Epithelial cell of esophagus (primary cell): Measurements from ENCODE around the gene NFKB2.

Experiments
- DNase-seq: peaks from one replicate; pipeline ENCODE4 v3.0.0; 2010; ENCODE audit warnings: low read depth
- H3K4me3 ChIP-seq: 2 replicates; pipeline ENCODE4 v1.5.1; 2011; ENCODE audit warnings: mild to moderate bottlenecking, low read length, control low read depth
- TF ChIP-seq, protein P1 (sequence below): IDR thresholded peaks from 2 replicates; pipeline ENCODE4 v1.5.1; 2011; ENCODE audit warnings: low read depth, mild to moderate bottlenecking, low read length, control low read depth, inconsistent platforms; ENCODE audit not compliant: insufficient read depth; ENCODE audit errors: missing control alignments

The NFKB2 gene

DNA sequence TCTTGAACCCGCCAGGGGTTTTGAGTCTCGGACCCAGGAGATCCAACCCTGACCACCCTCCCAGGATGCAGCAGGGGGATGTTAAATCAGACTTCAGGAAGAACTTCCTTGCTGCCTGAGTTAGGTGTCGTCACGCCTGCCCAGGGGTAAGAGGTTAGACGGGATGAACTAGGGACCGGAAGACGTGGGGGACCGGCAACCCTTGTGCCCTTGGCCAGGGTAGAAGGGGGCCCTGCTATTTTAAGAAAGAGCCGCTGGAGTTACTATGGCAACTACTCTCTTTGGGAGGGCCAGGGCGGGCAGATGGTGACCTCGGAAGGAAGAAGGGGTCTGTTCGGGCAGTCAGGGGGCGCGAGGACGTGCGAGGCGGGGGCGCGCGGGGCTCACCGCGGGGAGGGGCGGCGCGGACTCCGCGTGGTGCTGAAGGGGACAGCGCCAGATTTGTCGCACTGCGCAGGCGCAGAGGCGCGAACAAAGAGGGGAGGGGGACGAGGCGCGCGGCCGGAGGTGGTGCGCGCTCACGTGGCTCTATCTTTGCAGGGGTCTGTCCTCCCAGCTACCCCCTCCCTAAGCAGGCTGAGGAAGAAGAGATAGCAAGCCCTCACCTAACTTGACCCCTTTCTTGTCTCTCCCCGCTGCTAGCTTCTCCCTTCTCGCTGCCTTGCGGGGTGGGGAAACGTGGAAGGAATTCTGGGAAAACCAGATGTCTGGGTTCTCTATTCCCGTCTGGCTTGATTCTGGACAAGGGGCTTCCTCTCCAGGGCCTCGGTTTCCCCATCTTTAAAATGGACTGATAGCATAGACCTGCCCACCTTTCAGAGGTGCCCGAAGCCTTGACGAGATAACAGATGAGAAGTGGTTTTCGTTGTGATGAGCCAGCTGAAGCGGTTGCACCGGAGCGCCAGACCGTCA is 24.0 kb downstream of the NFKB2 start:
- TF ChIP-seq, protein P1, sequence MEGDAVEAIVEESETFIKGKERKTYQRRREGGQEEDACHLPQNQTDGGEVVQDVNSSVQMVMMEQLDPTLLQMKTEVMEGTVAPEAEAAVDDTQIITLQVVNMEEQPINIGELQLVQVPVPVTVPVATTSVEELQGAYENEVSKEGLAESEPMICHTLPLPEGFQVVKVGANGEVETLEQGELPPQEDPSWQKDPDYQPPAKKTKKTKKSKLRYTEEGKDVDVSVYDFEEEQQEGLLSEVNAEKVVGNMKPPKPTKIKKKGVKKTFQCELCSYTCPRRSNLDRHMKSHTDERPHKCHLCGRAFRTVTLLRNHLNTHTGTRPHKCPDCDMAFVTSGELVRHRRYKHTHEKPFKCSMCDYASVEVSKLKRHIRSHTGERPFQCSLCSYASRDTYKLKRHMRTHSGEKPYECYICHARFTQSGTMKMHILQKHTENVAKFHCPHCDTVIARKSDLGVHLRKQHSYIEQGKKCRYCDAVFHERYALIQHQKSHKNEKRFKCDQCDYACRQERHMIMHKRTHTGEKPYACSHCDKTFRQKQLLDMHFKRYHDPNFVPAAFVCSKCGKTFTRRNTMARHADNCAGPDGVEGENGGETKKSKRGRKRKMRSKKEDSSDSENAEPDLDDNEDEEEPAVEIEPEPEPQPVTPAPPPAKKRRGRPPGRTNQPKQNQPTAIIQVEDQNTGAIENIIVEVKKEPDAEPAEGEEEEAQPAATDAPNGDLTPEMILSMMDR = no peak
- no peak for DNase-seq
- H3K4me3 ChIP-seq = peak overlapping the region; percentile 89

DNA sequence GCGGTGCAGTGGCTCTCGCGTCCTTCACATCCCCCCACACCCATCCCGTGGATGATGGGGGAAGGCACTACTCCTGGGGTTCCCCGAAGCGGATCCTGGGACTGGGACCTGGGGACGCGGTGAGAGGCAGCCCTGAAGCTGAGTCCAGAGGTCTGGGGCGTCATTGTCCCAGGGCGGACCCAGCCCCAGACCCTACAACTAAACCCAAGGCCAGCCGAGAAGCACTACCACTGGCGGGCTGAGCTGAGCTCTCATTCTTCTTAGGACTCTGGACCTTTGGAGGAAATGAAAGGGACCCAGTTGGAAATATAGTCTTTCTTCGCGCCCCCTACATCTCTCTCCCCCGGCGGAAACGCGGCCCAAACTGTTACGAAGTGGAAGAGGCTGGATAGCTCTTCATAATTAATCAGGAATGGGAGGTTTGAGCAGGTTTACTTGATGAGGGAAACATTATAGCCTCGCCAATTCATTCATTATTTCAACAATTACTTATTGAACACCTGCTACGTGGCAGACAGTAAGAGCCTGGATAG is 24.7 kb downstream of the NFKB2 start:
- TF ChIP-seq, protein P1 = no peak
- peak overlapping the region; percentile 89 for H3K4me3 ChIP-seq

DNA sequence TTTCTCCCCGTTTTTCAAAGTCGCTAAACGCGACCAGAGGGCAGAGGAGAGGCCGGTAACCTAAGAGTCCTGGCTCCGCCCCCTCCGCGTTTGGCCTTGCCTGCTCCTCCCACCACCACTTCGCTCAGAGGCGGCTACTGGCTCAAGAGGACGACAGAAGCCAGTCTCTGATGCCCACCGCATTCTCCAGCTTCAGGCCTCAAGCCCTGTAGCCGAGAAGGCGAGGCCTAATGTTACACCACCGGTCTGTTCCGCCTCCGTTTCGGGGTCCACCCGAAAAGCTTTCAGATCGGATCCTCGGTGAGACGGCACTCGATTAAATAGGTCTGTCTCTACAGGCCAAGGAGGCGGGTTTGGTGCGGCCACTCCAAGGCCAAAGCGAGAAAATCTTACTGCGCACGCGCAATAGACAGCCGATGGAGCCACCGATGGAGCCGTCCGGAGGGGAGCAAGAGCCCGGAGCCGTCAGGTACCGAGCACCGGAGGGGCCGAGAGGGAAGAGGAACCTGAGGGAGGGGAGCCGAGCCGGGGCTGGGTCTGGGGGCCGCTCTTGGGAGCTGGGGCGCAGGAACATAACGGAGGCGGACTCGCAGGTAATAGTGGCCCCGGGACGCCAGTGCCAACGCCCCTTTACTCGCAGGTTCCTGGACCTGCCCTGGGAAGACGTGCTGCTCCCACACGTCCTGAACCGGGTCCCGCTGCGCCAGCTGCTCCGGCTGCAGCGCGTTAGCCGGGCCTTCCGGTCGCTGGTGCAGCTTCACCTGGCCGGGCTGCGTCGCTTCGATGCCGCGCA is 25.4 kb downstream of the NFKB2 start, which contains the start of gene FBXL15:
TSS of gene FBXL15 (plus strand) at position 123 of the 793 bp plus-strand sequence. CDS start at position 417, 294 bp downstream.
- TF ChIP-seq, protein P1 = no peak
- peak; percentile 96 for DNase-seq
- H3K4me3 ChIP-seq = peak within 1 kb of the TSS; percentile 89

More for the DNA sequence above, 24.7 kb downstream of the NFKB2 start:
- no peak for DNase-seq

DNA sequence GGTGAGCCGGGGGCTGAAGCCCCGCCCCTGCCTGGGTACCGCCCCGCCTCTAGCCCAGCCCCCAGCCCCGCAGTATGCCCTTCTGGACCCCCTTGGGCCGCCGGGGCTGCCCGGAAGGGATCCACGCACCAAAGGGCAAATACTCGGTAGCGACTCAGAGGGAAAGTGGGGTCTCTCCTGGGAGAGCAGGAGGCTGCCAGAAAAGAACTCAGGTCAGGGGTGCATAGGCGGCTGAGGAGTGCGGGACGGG is 25.9 kb downstream of the NFKB2 start:
- peak overlapping the region; percentile 89 for H3K4me3 ChIP-seq

DNA sequence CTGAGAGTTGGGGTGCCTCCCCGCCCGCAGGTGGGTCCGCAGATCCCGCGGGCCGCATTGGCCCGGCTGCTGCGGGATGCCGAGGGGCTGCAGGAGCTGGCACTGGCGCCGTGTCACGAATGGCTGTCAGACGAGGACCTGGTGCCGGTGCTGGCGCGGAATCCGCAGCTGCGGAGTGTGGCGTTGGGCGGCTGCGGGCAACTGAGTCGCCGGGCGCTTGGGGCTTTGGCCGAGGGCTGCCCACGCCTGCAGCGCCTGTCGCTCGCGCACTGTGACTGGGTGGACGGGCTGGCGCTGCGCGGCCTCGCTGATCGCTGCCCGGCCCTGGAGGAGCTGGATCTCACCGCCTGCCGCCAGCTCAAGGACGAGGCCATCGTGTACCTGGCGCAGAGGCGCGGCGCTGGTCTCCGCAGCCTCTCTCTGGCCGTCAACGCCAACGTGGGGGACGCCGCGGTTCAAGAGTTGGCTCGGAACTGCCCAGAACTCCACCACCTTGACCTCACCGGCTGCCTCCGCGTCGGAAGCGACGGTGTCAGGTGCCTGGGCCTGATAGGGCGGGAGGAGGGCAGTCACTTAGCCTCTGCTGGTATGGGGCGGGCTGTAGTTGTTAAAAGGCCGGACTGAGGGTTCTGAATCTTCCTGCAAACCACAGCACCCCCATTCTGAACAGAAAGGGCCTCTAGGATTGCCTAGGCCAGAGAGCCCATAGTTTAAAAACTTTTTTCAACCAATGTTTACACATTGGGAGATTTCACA is 26.4 kb downstream of the NFKB2 start:
- H3K4me3 ChIP-seq = peak overlapping the region; percentile 89
- TF ChIP-seq, protein P1 = no peak
- DNase-seq = peak; percentile 49

More for the DNA sequence above, 25.9 kb downstream of the NFKB2 start:
- no peak for DNase-seq
- TF ChIP-seq, protein P1 = no peak

DNA sequence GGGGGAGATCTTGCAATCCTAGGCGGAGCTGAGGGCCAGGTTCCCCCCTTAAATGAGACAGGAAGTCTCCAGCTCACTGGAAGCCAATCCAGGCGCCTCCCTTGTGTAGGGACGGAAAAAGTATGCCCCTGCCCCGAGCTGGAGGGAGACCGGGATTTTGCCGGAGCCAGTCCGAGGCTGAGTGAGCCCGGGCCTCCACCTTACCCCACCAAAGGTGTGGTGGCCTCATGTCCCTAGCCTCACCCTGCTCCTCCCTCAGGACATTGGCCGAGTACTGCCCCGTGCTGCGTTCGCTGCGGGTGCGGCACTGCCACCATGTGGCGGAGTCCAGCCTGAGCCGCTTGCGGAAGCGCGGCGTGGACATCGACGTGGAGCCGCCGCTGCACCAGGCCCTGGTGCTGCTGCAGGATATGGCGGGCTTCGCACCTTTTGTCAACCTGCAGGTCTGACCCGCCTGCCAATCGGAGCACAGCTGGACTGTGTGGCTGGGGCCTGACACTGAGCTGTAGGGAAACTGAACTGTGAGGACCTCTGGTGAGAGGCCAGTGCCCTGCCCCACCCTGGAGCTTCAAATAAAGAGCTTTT is 27.1 kb downstream of the NFKB2 start:
- TF ChIP-seq, protein P1 = peak; percentile 77
- H3K4me3 ChIP-seq = peak overlapping the region; percentile 89
- peak; percentile 76 for DNase-seq
